Thymus (tissue), 11 donors: ENCODE results near the gene TVP23C. TPM values are rescaled to one million over a fixed set of nuclear protein-coding genes. Genes with fewer than 3 reads are reported as not detected.
"Not testable (repeated sequence)": the region's sequence is repeated elsewhere in the genome, so short reads cannot be mapped to it uniquely, and the experiment has no call there.

ENCODE experiments used
- DNase-seq, 9 donors: peaks; one replicate each; pipeline ENCODE4 v3.0.0-alpha.2; 2013; ENCODE audit warnings: low spot score in 9 of 9, low read depth in 6 of 9, missing footprints in 1 of 9
- H3K27ac ChIP-seq, 2 donors: one replicate each; pipeline ENCODE4 v1.5.1; 2013; ENCODE audit warnings: control low read depth in 1 of 2, low read depth in 1 of 2, low read length in 1 of 2, mild to moderate bottlenecking in 1 of 2, moderate library complexity in 1 of 2
- H3K27me3 ChIP-seq, 2 donors: one replicate each; pipeline ENCODE4 v1.5.1; 2013; ENCODE audit warnings: low read length in 1 of 2; ENCODE audit not compliant: control insufficient read depth in 2 of 2, insufficient read depth in 1 of 2
- H3K36me3 ChIP-seq, 2 donors: one replicate each; pipeline ENCODE4 v1.5.1; 2013; ENCODE audit warnings: low read length in 1 of 2, mild to moderate bottlenecking in 1 of 2, moderate library complexity in 1 of 2; ENCODE audit not compliant: control insufficient read depth in 2 of 2, insufficient read depth in 2 of 2
- H3K4me1 ChIP-seq, 2 donors: one replicate each; pipeline ENCODE4 v1.5.1; 2013; ENCODE audit warnings: low read length in 2 of 2; ENCODE audit not compliant: control insufficient read depth in 2 of 2, insufficient read depth in 2 of 2
- H3K4me3 ChIP-seq, 2 donors: one replicate each; pipeline ENCODE4 v1.5.1; 2013; ENCODE audit warnings: low read length in 2 of 2, control low read depth in 1 of 2, mild to moderate bottlenecking in 1 of 2
- H3K9me3 ChIP-seq, 2 donors: one replicate each; pipeline ENCODE4 v1.5.1; 2013; ENCODE audit warnings: low read length in 1 of 2, mild to moderate bottlenecking in 1 of 2; ENCODE audit not compliant: control insufficient read depth in 2 of 2, insufficient read depth in 1 of 2
- WGBS: extraction: QIAGEN DNeasy Blood & Tissue Kit; methylation state at CpG from one replicate; pipeline ENCODE4 v1.1.7; 2013; 5-methylcytosine and 5-hydroxymethylcytosine counted together
- polyA plus RNA-seq: library from polyadenylated mRNA; stranded (reverse); fragments of 200-250 nt; gene quantifications from one replicate; pipeline ENCODE4 v1.2.3, GENCODE V29; 2013
- total RNA-seq: library from RNA; stranded (reverse); fragments of 120-200 nt; gene quantifications from one replicate; pipeline ENCODE4 v1.2.4, GENCODE V29; 2013
- donor health status: healthy.

Gene TVP23C
- total and polyA plus RNA-seq, 2 donors: 5.9 to 8.4 TPM

- 91% methylated on average over 8 of the region's 8 CpGs for WGBS
- not testable (repeated sequence) for H3K36me3 ChIP-seq, H3K4me1 ChIP-seq, H3K4me3 ChIP-seq, H3K9me3 ChIP-seq, DNase-seq, H3K27me3 ChIP-seq, H3K27ac ChIP-seq
Observed at GRCh38 chr17:15540371-15541219, 22.7 kb downstream of the TVP23C start.

- 97% methylated on average over 3 of the region's 3 CpGs for WGBS
- not testable (repeated sequence) for H3K9me3 ChIP-seq, H3K4me1 ChIP-seq, H3K27me3 ChIP-seq, DNase-seq, H3K36me3 ChIP-seq, H3K27ac ChIP-seq, H3K4me3 ChIP-seq
Observed at GRCh38 chr17:15533122-15533521, 30.2 kb downstream of the TVP23C start.

GRCh38 chr17:15526292-15527218, 36.7 kb downstream of the TVP23C start:
- H3K27ac ChIP-seq, H3K27me3 ChIP-seq, H3K4me3 ChIP-seq, H3K4me1 ChIP-seq, H3K9me3 ChIP-seq, H3K36me3 ChIP-seq: not testable (repeated sequence)
- 69% methylated on average over 8 of the region's 8 CpGs for WGBS
- DNase-seq: peak in 1 of 9 donors; percentile 29

GRCh38 chr17:15524990-15525985, 38.0 kb downstream of the TVP23C start:
- H3K36me3 ChIP-seq, DNase-seq, H3K4me1 ChIP-seq, H3K4me3 ChIP-seq, H3K27ac ChIP-seq, H3K27me3 ChIP-seq, H3K9me3 ChIP-seq: not testable (repeated sequence)
- 89% methylated on average over 11 of the region's 12 CpGs for WGBS

GRCh38 chr17:15516150-15516549, 47.1 kb downstream of the TVP23C start:
- Histone ChIP-seq H3K9me3 (no peaks in the 10 kb centered on the region), H3K27me3 (no peaks in the 10 kb centered on the region), H3K36me3 (peaks cover 0 to 3% of the 10 kb centered on the region in 2 donors), H3K27ac (no peak overlapping the region), H3K4me1 (no peaks in the 10 kb centered on the region), H3K4me3 (no peak overlapping the region)
- DNase-seq: no peak
- 99% methylated on average over 8 of the region's 8 CpGs for WGBS

- no peak overlapping the region for H3K4me3 ChIP-seq
- WGBS: 97% methylated on average over 2 of the region's 2 CpGs
- no peaks in the 10 kb centered on the region for H3K27me3 ChIP-seq
- no peak for DNase-seq
- H3K27ac ChIP-seq: no peak overlapping the region
- peaks cover 0 to 3% of the 10 kb centered on the region in 2 donors for H3K36me3 ChIP-seq
- H3K9me3 ChIP-seq: no peaks in the 10 kb centered on the region
- no peaks in the 10 kb centered on the region for H3K4me1 ChIP-seq
Observed at GRCh38 chr17:15514469-15514868, 48.8 kb downstream of the TVP23C start.

GRCh38 chr17:15513856-15514459, 49.3 kb downstream of the TVP23C start:
- WGBS: 92% methylated on average over 9 of the region's 9 CpGs
- no peak overlapping the region for H3K4me3 ChIP-seq

GRCh38 chr17:15513058-15513791, 50.1 kb downstream of the TVP23C start:
- Histone ChIP-seq H3K27me3 (no peaks in the 10 kb centered on the region), H3K36me3 (peaks cover 0 to 3% of the 10 kb centered on the region in 2 donors), H3K4me1 (no peaks in the 10 kb centered on the region), H3K27ac (no peak overlapping the region), H3K9me3 (no peaks in the 10 kb centered on the region), H3K4me3 (no peak overlapping the region)
- WGBS: 97% methylated on average over 6 of the region's 6 CpGs
- DNase-seq: no peak

More at GRCh38 chr17:15513856-15514459, 49.3 kb downstream of the TVP23C start:
- Histone ChIP-seq H3K36me3 (peaks cover 0 to 3% of the 10 kb centered on the region in 2 donors), H3K9me3 (no peaks in the 10 kb centered on the region), H3K27ac (no peak overlapping the region), H3K27me3 (no peaks in the 10 kb centered on the region), H3K4me1 (no peaks in the 10 kb centered on the region)
- DNase-seq: no peak
